ENCODE measurements around the gene SASH1. TPM values are rescaled to one million over a fixed set of nuclear protein-coding genes. Genes with fewer than 3 reads are reported as not detected.
A peak's percentile ranks its signal among the peaks of the same experiment; 100 is the strongest.

Gene SASH1
- total RNA-seq, 1 experiment from 2014 or later, result 9.8 TPM

DNA sequence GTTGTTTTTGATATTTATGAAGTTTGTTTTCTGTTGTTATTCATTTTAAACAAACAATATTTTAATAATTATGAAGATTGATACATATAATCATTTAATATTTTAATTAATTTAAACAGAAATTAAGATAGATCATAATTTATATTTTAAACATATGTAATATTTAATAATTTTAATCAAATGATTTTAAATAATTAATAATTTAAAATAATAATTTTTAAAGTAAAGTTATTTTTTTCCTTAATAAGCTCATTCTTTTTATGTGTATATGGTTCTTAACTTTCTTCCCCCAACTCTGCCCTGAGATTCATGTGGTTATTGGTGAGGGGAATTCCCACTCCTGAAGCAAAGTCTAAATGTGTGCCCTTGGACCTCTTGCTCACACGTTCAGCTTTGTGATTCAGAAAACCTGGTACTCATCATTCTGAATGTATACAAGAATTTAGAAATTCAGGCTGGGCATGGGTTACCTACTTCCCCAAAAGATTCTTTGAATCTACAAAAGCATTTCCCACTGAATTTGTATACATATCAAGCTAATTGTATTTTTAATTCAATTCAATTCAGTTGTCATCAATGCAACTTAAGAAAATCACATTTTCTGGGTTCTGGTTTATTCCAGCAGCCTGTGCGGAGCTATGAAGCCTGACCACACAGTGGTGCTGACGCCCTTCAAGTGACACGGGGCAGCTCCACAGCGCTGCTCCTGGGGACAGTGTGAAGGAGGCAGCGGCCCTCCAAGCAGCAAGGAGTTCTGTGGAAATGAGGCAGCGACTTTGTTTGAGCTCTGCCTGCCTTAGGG, 235.2 kb downstream of the SASH1 start:
- ATAC-seq, result peak; percentile 100
- ChIA-PET POLR2A (ENCODE audit: unreplicated experiment) (interaction anchor here (0.7 kb wide), 1 partner anchor 653 kb away, joined by 4 read pairs; no protein-coding TSS in a partner anchor), CTCF (interaction anchor here (0.5 to 1.1 kb wide), 9 partner anchors 18 to 457 kb away, joined by 3 to 16 read pairs (median 4); no protein-coding TSS in a partner anchor)
- H3K79me2 ChIP-seq (ENCODE audit: low read length), result no peaks in the 10 kb centered on the region
- no peaks in the 10 kb centered on the region for H3F3A ChIP-seq (ENCODE audit: low read length, unreplicated experiment)
- H3K4me3 ChIP-seq (ENCODE audit: low read length), result peak overlapping the region; percentile 43; the same call in 1 of the 2 replicates
- DNase-seq, result peak; percentile 80
- H3K27ac ChIP-seq (ENCODE audit: low read length), result no peak overlapping the region
- peak overlapping the region; percentile 72 for H3K4me2 ChIP-seq (ENCODE audit: low read length)
- TF ChIP-seq EZH2phosphoT487 (IDR thresholded peaks at IDR 0.05; ENCODE audit: borderline replicate concordance, low read length), result no peak
- TF ChIP-seq EZH2 (IDR thresholded peaks at IDR 0.05; ENCODE audit: low read length, unreplicated experiment), result no peak
- TF ChIP-seq, protein P1, sequence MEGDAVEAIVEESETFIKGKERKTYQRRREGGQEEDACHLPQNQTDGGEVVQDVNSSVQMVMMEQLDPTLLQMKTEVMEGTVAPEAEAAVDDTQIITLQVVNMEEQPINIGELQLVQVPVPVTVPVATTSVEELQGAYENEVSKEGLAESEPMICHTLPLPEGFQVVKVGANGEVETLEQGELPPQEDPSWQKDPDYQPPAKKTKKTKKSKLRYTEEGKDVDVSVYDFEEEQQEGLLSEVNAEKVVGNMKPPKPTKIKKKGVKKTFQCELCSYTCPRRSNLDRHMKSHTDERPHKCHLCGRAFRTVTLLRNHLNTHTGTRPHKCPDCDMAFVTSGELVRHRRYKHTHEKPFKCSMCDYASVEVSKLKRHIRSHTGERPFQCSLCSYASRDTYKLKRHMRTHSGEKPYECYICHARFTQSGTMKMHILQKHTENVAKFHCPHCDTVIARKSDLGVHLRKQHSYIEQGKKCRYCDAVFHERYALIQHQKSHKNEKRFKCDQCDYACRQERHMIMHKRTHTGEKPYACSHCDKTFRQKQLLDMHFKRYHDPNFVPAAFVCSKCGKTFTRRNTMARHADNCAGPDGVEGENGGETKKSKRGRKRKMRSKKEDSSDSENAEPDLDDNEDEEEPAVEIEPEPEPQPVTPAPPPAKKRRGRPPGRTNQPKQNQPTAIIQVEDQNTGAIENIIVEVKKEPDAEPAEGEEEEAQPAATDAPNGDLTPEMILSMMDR (conservative IDR thresholded peaks at IDR 0.05; ENCODE audit: low read depth, low read length), result peak; percentile 95
- peaks cover 12% of the 10 kb centered on the region; the same call in 1 of the 2 replicates for H3K4me1 ChIP-seq (ENCODE audit: insufficient read depth, low read length)
- H3K9ac ChIP-seq (ENCODE audit: low read length), result no peak overlapping the region
- H3K27me3 ChIP-seq (ENCODE audit: low read length), result no peaks in the 10 kb centered on the region
- H3K9me2 ChIP-seq (replicated peaks; ENCODE audit: low read length), result no peaks in the 10 kb centered on the region
- H3K36me3 ChIP-seq (ENCODE audit: low read depth, low read length), result no peaks in the 10 kb centered on the region; the same call in 1 of the 2 replicates
- BruUV-seq (replicated peaks), result no TSS peak
- H2AFZ ChIP-seq (ENCODE audit: low read length), result peak overlapping the region; percentile 81
- H3K9me3 ChIP-seq (ENCODE audit: low read length), result no peaks in the 10 kb centered on the region
- intact Hi-C loops (cut with micrococcal nuclease), result loop anchor here (1.0 to 2.0 kb wide), 5 partner anchors 31 to 448 kb away; partner anchors contain the start of gene UST
- no peaks in the 10 kb centered on the region for H4K20me1 ChIP-seq (ENCODE audit: low read length)

- Histone ChIP-seq H3K9me3 (ENCODE audit: low read length) (no peaks in the 10 kb centered on the region), H2AFZ (ENCODE audit: low read length) (peak overlapping the region; percentile 81), H3K9me2 (replicated peaks; ENCODE audit: low read length) (no peaks in the 10 kb centered on the region), H3K79me2 (ENCODE audit: low read length) (no peaks in the 10 kb centered on the region), H3K27me3 (ENCODE audit: low read length) (no peaks in the 10 kb centered on the region), H3K4me2 (ENCODE audit: low read length) (peak overlapping the region; percentile 72), H3K4me3 (ENCODE audit: low read length) (peak overlapping the region; percentile 43; the same call in 1 of the 2 replicates), H3K36me3 (ENCODE audit: low read depth, low read length) (no peaks in the 10 kb centered on the region; the same call in 1 of the 2 replicates), H3F3A (ENCODE audit: low read length, unreplicated experiment) (no peaks in the 10 kb centered on the region), H3K27ac (ENCODE audit: low read length) (no peak overlapping the region), H3K9ac (ENCODE audit: low read length) (no peak overlapping the region), H3K4me1 (ENCODE audit: insufficient read depth, low read length) (peaks cover 12% of the 10 kb centered on the region; the same call in 1 of the 2 replicates), H4K20me1 (ENCODE audit: low read length) (no peaks in the 10 kb centered on the region)
- TF ChIP-seq, protein P1 (conservative IDR thresholded peaks at IDR 0.05; ENCODE audit: low read depth, low read length), result no peak
- TF ChIP-seq EZH2phosphoT487 (IDR thresholded peaks at IDR 0.05; ENCODE audit: borderline replicate concordance, low read length) (no peak), EZH2 (IDR thresholded peaks at IDR 0.05; ENCODE audit: low read length, unreplicated experiment) (no peak)
- BruUV-seq (replicated peaks), result no TSS peak
- intact Hi-C loops (cut with micrococcal nuclease), result loop anchor here (1.0 to 2.0 kb wide), 5 partner anchors 30 to 448 kb away; partner anchors contain the start of gene UST
- POLR2A ChIA-PET (ENCODE audit: unreplicated experiment), result no interaction called here
- CTCF ChIA-PET, result interaction anchor here (1.1 kb wide), 5 partner anchors 19 to 450 kb away, joined by 3 to 11 read pairs (median 5); no protein-coding TSS in a partner anchor
- peak; percentile 50 for ATAC-seq
- DNase-seq, result no peak
Observed at GRCh38 chr6:148578489-148578814, 235.8 kb downstream of the SASH1 start.

Measured in PC-3 (cell line).